Endothelial cell of umbilical vein (primary cell): Measurements from ENCODE around the gene FLVCR2. TPM values are rescaled to one million over a fixed set of nuclear protein-coding genes. Genes with fewer than 3 reads are reported as not detected.

ENCODE experiments used
- BruUV-seq: library from RNA; stranded (reverse); fragments of 400-500 nt; replicated peaks from 2 replicates; lab custom pipeline; 2021; lab: Mats Ljungman, UMichigan
- CTCF ChIA-PET: fragments of 300-600, 350-600 bp; sonication (Branson Sonifier 250); formaldehyde crosslinking; loops from one replicate; lab custom pipeline; 2021; ENCODE audit warnings: antibody characterized with exemption, inconsistent platforms; lab: Charles Lee
- POLR2A ChIA-PET: fragments of 300-600, 350-600 bp; sonication (Branson Sonifier 250); formaldehyde crosslinking; loops from one replicate; lab custom pipeline; 2021; ENCODE audit warnings: antibody characterized with exemption, inconsistent platforms; lab: Charles Lee
- DNase-seq: peaks from one replicate; pipeline ENCODE4 v3.0.0-alpha.2; 2011; ENCODE audit warnings: low read depth, low spot score
- FAIRE-seq: peaks from 2 replicates; lab custom pipeline; 2011; peaks lifted over from hg19 to GRCh38; lab: Jason Lieb, UNC
- H2AFZ ChIP-seq: 2 replicates; pipeline ENCODE4 v1.6.0; 2012; ENCODE audit warnings: low read depth, low read length, control low read depth, inconsistent platforms
- H3K27ac ChIP-seq: 2 replicates; pipeline ENCODE4 v1.5.1; 2011; ENCODE audit warnings: low read depth, mild to moderate bottlenecking, control low read depth, low read length, moderate library complexity; ENCODE audit not compliant: insufficient read depth
- H3K27me3 ChIP-seq, 2 experiments: 2 replicates each; pipeline versions ENCODE4 v1.6.0 to v1.6.1; 2011; ENCODE audit warnings: low read length in 2 of 2, mixed read lengths in 1 of 2; ENCODE audit not compliant: control insufficient read depth in 2 of 2, insufficient read depth in 2 of 2
- H3K36me3 ChIP-seq, 2 experiments: 2 replicates in 1 of 2; 3 replicates in 1 of 2; pipeline ENCODE4 v1.5.1; 2011; ENCODE audit warnings: low read length in 2 of 2, mild to moderate bottlenecking in 1 of 2, moderate library complexity in 1 of 2; ENCODE audit not compliant: control insufficient read depth in 2 of 2, insufficient read depth in 2 of 2; ENCODE audit errors: extremely low read depth in 1 of 2
- H3K4me1 ChIP-seq: 3 replicates; pipeline ENCODE4 v1.5.1; 2011; ENCODE audit warnings: mild to moderate bottlenecking, low read length; ENCODE audit not compliant: control insufficient read depth, insufficient read depth; ENCODE audit errors: extremely low read depth
- H3K4me2 ChIP-seq: 2 replicates; pipeline ENCODE4 v1.6.1; 2011; ENCODE audit warnings: low read length, control low read depth, mixed read lengths; ENCODE audit not compliant: insufficient read depth
- H3K4me3 ChIP-seq, 3 experiments: fragments of 200-600 bp in 1 of 3; sonication (generic), shearing (Covaris generic) in 1 of 3; replicated peaks in 1 of 3; 2 replicates each; pipeline ENCODE4 v1.5.1; 2011 to 2016; ENCODE audit warnings: control low read depth in 3 of 3, low read length in 3 of 3, mild to moderate bottlenecking in 2 of 3, inconsistent platforms in 1 of 3, low read depth in 1 of 3, moderate library complexity in 1 of 3; ENCODE audit not compliant: insufficient read depth in 1 of 3
- H3K79me2 ChIP-seq: 2 replicates; pipeline ENCODE4 v1.6.0; 2012; ENCODE audit warnings: low read length, inconsistent platforms; ENCODE audit not compliant: control insufficient read depth, insufficient read depth
- H3K9ac ChIP-seq: replicated peaks from 2 replicates; pipeline ENCODE3; 2011; ENCODE audit warnings: low read length, control low read depth; ENCODE audit not compliant: insufficient read depth; ENCODE audit errors: extremely low read depth
- H3K9me1 ChIP-seq: replicated peaks from 3 replicates; pipeline ENCODE4 v1.6.0; 2011; ENCODE audit warnings: mild to moderate bottlenecking, low read length; ENCODE audit not compliant: control insufficient read depth, insufficient read depth; ENCODE audit errors: extremely low read depth
- H3K9me3 ChIP-seq: replicated peaks from 2 replicates; pipeline ENCODE4 v1.5.1; 2012; ENCODE audit warnings: low read length, inconsistent platforms; ENCODE audit not compliant: control insufficient read depth, insufficient read depth
- H4K20me1 ChIP-seq: replicated peaks from 2 replicates; pipeline ENCODE3; 2011; ENCODE audit warnings: mild to moderate bottlenecking, low read length; ENCODE audit not compliant: control insufficient read depth, insufficient read depth; ENCODE audit errors: extremely low read depth
- CTCF ChIP-seq, 2 donors: IDR thresholded peaks; 1 replicate in 1 of 2; 2 replicates in 1 of 2; pipeline ENCODE4 v1.5.1; 2011; ENCODE audit warnings: low read length in 2 of 2, mild to moderate bottlenecking in 2 of 2, moderate library complexity in 2 of 2, control low read depth in 1 of 2, inconsistent platforms in 1 of 2, low read depth in 1 of 2; ENCODE audit not compliant: insufficient read depth in 1 of 2; ENCODE audit errors: extremely low read depth in 1 of 2
- EZH2 ChIP-seq: IDR thresholded peaks from 2 replicates; pipeline ENCODE4 v1.6.1; 2012; ENCODE audit warnings: borderline replicate concordance, low read depth, mild to moderate bottlenecking, moderate library complexity, low read length, inconsistent platforms; ENCODE audit not compliant: severe bottlenecking
- FOS ChIP-seq: IDR thresholded peaks from 2 replicates; pipeline ENCODE4 v1.6.1; 2011; ENCODE audit warnings: mild to moderate bottlenecking, low read length, moderate library complexity, borderline replicate concordance; ENCODE audit not compliant: insufficient read depth
- GATA2 ChIP-seq: IDR thresholded peaks from 2 replicates; pipeline ENCODE4 v1.7.0; 2011; ENCODE audit warnings: low read depth, mild to moderate bottlenecking, moderate library complexity, mixed read lengths, low read length; ENCODE audit not compliant: insufficient read length, insufficient read depth
- JUN ChIP-seq: IDR thresholded peaks from 2 replicates; pipeline ENCODE4 v1.6.1; 2011; ENCODE audit warnings: borderline replicate concordance, low read depth; ENCODE audit not compliant: insufficient read length, insufficient read depth
- MYC ChIP-seq: IDR thresholded peaks from one replicate; pipeline ENCODE4 v1.6.1; 2011; ENCODE audit warnings: mild to moderate bottlenecking, low read depth, low read length
- POLR2A ChIP-seq: IDR thresholded peaks from 2 replicates; pipeline ENCODE4 v1.6.1; 2012; ENCODE audit warnings: low read depth, mild to moderate bottlenecking, control low read depth, low read length
- POLR2AphosphoS5 ChIP-seq: IDR thresholded peaks from 2 replicates; pipeline ENCODE4 v1.6.1; 2012; ENCODE audit warnings: low read depth, mild to moderate bottlenecking, control low read depth, low read length, moderate library complexity; ENCODE audit not compliant: insufficient read depth
- dilution Hi-C: fragments of 300-500 bp; cut with MboI; formaldehyde crosslinking; loops from one replicate; pipeline ENCODE4 v1.15.0; 2019; ENCODE audit warnings: low sequenced_read_pairs; ENCODE audit not compliant: extremely low pct_ligation_motif_present
- intact Hi-C: fragments of 100-400 bp; cut with micrococcal nuclease; formaldehyde crosslinking; loops from one replicate; pipeline ENCODE4 v1.10.0; 2022
- polyA plus RNA-seq, 4 experiments: library from polyadenylated mRNA; depleted of rRNA in 3 of 4; stranded (reverse) in 3 of 4; unstranded in 1 of 4; fragments of >200 nt; gene quantifications; 2 replicates each; pipeline versions ENCODE4 v1.2.1 to v1.2.3, GENCODE V29; 2011 to 2012; ENCODE audit warnings: missing spikeins in 1 of 4
- total RNA-seq: library from RNA; stranded (reverse); gene quantifications from 2 replicates; pipeline ENCODE4 v1.2.3, GENCODE V29; 2021

The FLVCR2 gene
- total and polyA plus RNA-seq, 2 donors (not counting 3 experiments of a cell fraction or from before 2014, with no cell fraction given): 1.4 to 4.9 TPM

GRCh38 chr14:75650253-75651058, 72.0 kb downstream of the FLVCR2 start:
- BruUV-seq: no TSS peak
- Histone ChIP-seq H3K4me3 (no peak overlapping the region), H3K9me1 (no peaks in the 10 kb centered on the region), H2AFZ (no peak overlapping the region), H3K36me3 (peaks cover 12 to 18% of the 10 kb centered on the region in 2 experiments), H3K27ac (no peak overlapping the region), H3K9ac (no peak overlapping the region), H3K4me2 (no peak overlapping the region), H3K9me3 (no peaks in the 10 kb centered on the region), H3K4me1 (peaks cover 16% of the 10 kb centered on the region), H3K27me3 (no peaks in the 10 kb centered on the region), H4K20me1 (no peaks in the 10 kb centered on the region), H3K79me2 (no peaks in the 10 kb centered on the region)
- intact Hi-C loops: no loop called here
- DNase-seq: no peak
- CTCF ChIA-PET: interaction anchor here (14.6 kb wide), 1 partner anchor 75 kb away, joined by 309 read pairs; the partner anchor contains the start of gene FLVCR2
- no peak for FAIRE-seq
- TF ChIP-seq EZH2 (no peak), POLR2A (no peak), FOS (no peak), POLR2AphosphoS5 (no peak), MYC (no peak), CTCF (IDR thresholded peaks at IDR 0.05; ENCODE audit: extremely low read depth in 1 of 2, insufficient read depth in 1 of 2, low read depth in 1 of 2, low read length in 2 of 2) (no peak), GATA2 (no peak), JUN (no peak)
- dilution Hi-C loops: no loop called here
- POLR2A ChIA-PET: no interaction called here
